ENCODE data around the gene ZNF358. TPM values are rescaled to one million over a fixed set of nuclear protein-coding genes. Genes with fewer than 3 reads are reported as not detected.

ZNF358 gene
- total RNA-seq, 4 donors from 2014 or later: 69.8 to 139 (median 116) TPM

DNA sequence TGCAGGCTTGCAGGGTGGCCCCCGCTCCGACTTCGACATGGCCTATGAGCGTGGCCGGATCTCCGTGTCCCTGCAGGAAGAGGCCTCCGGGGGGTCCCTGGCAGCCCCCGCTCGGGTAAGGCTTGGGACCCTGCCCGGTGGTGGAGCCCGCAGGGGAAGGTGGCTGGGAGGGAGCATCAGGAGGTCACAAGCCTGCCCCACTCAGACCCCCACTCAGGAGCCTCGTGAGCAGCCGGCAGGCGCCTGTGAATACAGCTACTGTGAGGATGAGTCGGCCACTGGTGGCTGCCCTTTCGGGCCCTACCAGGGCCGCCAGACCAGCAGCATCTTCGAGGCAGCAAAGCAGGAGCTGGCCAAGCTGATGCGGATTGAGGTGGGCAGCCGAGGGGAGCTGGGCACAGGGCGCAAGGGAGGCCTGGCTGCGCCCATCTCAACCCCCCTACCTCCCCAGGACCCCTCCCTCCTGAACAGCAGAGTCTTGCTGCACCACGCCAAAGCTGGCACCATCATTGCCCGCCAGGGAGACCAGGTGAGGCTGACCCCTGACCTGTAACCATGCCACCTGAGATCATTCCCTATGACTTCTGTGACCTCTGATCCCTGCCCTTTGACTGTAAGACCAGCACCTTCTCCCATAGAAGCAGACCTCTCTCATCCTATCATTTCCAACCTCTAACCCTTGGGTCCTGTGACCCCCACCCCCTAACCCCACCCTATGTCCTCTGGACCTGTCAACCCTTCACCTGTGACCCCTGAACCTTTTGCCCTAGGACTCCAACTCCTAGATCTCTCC is 26.8 kb downstream of the ZNF358 start:
- Histone ChIP-seq H3K4me3 (no peak overlapping the region), H3K36me3 (peaks cover 0 to 49% of the 10 kb centered on the region in 2 donors), H3K27me3 (no peaks in the 10 kb centered on the region), H3K9me3 (no peaks in the 10 kb centered on the region), H3K27ac (no peak overlapping the region), H3K4me1 (no peaks in the 10 kb centered on the region)
- ATAC-seq (no peak), DNase-seq (no peak)
- TF ChIP-seq, protein P1, sequence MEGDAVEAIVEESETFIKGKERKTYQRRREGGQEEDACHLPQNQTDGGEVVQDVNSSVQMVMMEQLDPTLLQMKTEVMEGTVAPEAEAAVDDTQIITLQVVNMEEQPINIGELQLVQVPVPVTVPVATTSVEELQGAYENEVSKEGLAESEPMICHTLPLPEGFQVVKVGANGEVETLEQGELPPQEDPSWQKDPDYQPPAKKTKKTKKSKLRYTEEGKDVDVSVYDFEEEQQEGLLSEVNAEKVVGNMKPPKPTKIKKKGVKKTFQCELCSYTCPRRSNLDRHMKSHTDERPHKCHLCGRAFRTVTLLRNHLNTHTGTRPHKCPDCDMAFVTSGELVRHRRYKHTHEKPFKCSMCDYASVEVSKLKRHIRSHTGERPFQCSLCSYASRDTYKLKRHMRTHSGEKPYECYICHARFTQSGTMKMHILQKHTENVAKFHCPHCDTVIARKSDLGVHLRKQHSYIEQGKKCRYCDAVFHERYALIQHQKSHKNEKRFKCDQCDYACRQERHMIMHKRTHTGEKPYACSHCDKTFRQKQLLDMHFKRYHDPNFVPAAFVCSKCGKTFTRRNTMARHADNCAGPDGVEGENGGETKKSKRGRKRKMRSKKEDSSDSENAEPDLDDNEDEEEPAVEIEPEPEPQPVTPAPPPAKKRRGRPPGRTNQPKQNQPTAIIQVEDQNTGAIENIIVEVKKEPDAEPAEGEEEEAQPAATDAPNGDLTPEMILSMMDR (IDR thresholded peaks at IDR 0.05 in 4 of 5, conservative IDR thresholded peaks at IDR 0.05 in 1 of 5): no peak
- no peak for TF ChIP-seq POLR2A (IDR thresholded peaks at IDR 0.05)
- in situ Hi-C loops (cut with MboI; ENCODE audit: low sequenced_read_pairs in 4 of 4): loop anchor here in 1 of 4 donors (25.0 kb wide), 1 partner anchor 155 kb away; no protein-coding TSS in a partner anchor
- intact Hi-C loops (cut with DNase I; ENCODE audit: low total_unique reads): no loop called here

DNA sequence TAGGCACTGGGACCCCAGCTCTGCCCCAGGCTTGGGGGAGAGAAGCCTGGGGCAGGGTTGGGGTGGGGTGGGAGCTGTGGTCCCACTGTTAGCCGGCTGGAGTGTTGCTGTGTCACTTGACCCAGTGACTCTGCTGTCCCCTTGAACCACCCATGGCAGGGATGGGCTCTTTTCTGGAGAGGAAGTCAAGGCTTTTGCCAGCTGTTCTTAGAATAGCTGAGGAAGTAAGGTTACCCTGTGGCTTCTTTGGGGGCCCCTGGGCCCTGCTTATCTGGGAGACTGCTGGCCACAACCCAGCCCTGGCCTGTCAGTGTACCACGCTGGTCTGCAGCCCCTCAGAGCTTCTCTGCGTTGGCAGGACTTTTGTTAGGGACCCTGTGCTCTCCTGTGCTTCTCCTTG is 28.7 kb downstream of the ZNF358 start:
- in situ Hi-C loops (cut with MboI; ENCODE audit: low sequenced_read_pairs in 4 of 4): loop anchor here in 1 of 4 donors (25.0 kb wide), 1 partner anchor 157 kb away; no protein-coding TSS in a partner anchor
- Histone ChIP-seq H3K36me3 (peaks cover 0 to 38% of the 10 kb centered on the region in 2 donors), H3K9me3 (no peaks in the 10 kb centered on the region), H3K4me3 (no peak overlapping the region), H3K4me1 (no peaks in the 10 kb centered on the region), H3K27me3 (no peaks in the 10 kb centered on the region), H3K27ac (no peak overlapping the region)
- DNase-seq: no peak
- intact Hi-C loops (cut with DNase I; ENCODE audit: low total_unique reads): no loop called here
- no peak for TF ChIP-seq POLR2A (IDR thresholded peaks at IDR 0.05)
- TF ChIP-seq, protein P1 (IDR thresholded peaks at IDR 0.05 in 4 of 5, conservative IDR thresholded peaks at IDR 0.05 in 1 of 5): no peak
- peak in 1 of 2 donors; percentile 21 for ATAC-seq

DNA sequence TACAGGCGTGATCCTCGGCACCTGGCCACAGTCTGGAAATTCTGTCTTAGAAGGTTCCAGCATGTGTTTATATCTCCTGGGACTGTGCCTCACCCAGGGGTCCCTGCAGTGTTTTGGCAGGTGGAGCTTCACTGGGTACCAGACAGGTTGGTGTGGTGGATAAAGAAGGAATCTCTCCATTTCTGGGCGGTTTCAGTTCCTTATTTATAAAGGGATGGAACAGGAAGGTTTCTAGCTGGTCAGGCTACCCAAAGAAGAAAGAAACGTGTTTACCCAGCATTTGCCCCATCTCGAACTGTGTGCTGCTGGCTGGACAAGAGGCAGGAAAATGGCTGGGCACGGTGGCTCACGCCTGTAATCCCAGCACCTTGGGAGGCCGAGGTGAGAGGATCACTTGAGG is 29.4 kb downstream of the ZNF358 start:
- Histone ChIP-seq H3K27me3 (no peaks in the 10 kb centered on the region), H3K4me1 (no peaks in the 10 kb centered on the region), H3K9me3 (no peaks in the 10 kb centered on the region), H3K27ac (no peak overlapping the region), H3K4me3 (no peak overlapping the region), H3K36me3 (peaks cover 0 to 38% of the 10 kb centered on the region in 2 donors)
- intact Hi-C loops (cut with DNase I; ENCODE audit: low total_unique reads) (no loop called here), in situ Hi-C loops (cut with MboI; ENCODE audit: low sequenced_read_pairs in 4 of 4) (loop anchor here in 1 of 4 donors (25.0 kb wide), 1 partner anchor 158 kb away; no protein-coding TSS in a partner anchor)
- no peak for DNase-seq
- no peak for ATAC-seq
- TF ChIP-seq, protein P1 (IDR thresholded peaks at IDR 0.05 in 4 of 5, conservative IDR thresholded peaks at IDR 0.05 in 1 of 5): no peak
- no peak for TF ChIP-seq POLR2A (IDR thresholded peaks at IDR 0.05)

DNA sequence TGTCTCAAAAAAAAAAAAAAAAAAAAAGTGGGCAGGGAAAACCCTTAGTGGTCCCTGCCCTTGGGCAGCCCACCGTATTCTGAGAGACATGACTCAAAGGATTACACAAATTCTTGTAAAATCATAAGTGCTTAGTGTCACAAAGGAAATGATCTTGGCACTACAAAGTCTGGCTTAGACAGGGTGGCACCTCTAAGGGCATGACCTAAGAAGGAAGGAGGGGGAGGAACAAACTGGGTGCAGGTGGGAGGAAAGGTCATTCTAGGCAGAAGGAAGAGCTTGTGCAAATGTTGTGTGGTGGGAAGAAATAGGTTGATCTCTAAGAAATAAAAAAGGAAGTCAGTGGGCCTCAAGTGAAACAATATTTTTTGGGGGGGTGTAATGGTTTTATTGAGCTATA is 30.0 kb downstream of the ZNF358 start:
- DNase-seq: no peak
- peaks cover 0 to 38% of the 10 kb centered on the region in 2 donors for H3K36me3 ChIP-seq
- in situ Hi-C loops (cut with MboI; ENCODE audit: low sequenced_read_pairs in 4 of 4) (loop anchor here in 1 of 4 donors (25.0 kb wide), 1 partner anchor 159 kb away; no protein-coding TSS in a partner anchor), intact Hi-C loops (cut with DNase I; ENCODE audit: low total_unique reads) (no loop called here)
- TF ChIP-seq, protein P1 (IDR thresholded peaks at IDR 0.05 in 4 of 5, conservative IDR thresholded peaks at IDR 0.05 in 1 of 5): no peak
- no peak for TF ChIP-seq POLR2A (IDR thresholded peaks at IDR 0.05)
- no peak for ATAC-seq
- no peaks in the 10 kb centered on the region for H3K4me1 ChIP-seq
- no peak overlapping the region for H3K27ac ChIP-seq
- no peaks in the 10 kb centered on the region for H3K27me3 ChIP-seq
- no peak overlapping the region for H3K4me3 ChIP-seq
- no peaks in the 10 kb centered on the region for H3K9me3 ChIP-seq
